ENCODE results near the gene SAV1. TPM values are rescaled to one million over a fixed set of nuclear protein-coding genes. Genes with fewer than 3 reads are reported as not detected.

The SAV1 gene
- total and polyA plus RNA-seq, 2 donors (not counting 1 experiment from before 2014, with no cell fraction given), result 22.4 to 36.1 TPM

- no peaks in the 10 kb centered on the region for H3K4me1 Mint-ChIP-seq
- no peak overlapping the region for H3K27ac Mint-ChIP-seq
- intact Hi-C loops (cut with micrococcal nuclease), result no loop called here
- Histone ChIP-seq H2AFZ (ENCODE audit: insufficient read depth, low read depth, low read length, poor library complexity, severe bottlenecking) (no peak overlapping the region), H3K4me2 (replicated peaks; ENCODE audit: low read depth, low read length, poor library complexity, severe bottlenecking) (no peak overlapping the region), H3K79me2 (ENCODE audit: control insufficient read depth, insufficient read depth, low read length) (no peaks in the 10 kb centered on the region), H3K36me3 (replicated peaks in 1 of 2; ENCODE audit: control extremely low read depth in 1 of 2, control insufficient read depth in 1 of 2, extremely low read depth in 1 of 2, insufficient read depth in 2 of 2, low read length in 1 of 2) (no peaks in the 10 kb centered on the region), H3K9me3 (ENCODE audit: control extremely low read depth in 1 of 3, control insufficient read depth in 2 of 3, insufficient read depth in 1 of 3, low read length in 2 of 3) (no peaks in the 10 kb centered on the region), H3K9ac (ENCODE audit: low read length) (no peak overlapping the region), H3K27ac (ENCODE audit: low read length in 2 of 2) (no peak overlapping the region), H3K27me3 (replicated peaks in 1 of 4; ENCODE audit: control extremely low read depth in 1 of 4, control insufficient read depth in 3 of 4, insufficient read depth in 4 of 4, low read length in 3 of 4) (no peaks in the 10 kb centered on the region), H3K4me3 (ENCODE audit: control extremely low read depth in 1 of 5, extremely low read depth in 1 of 5, insufficient read depth in 1 of 5, low read depth in 2 of 5, low read length in 4 of 5) (no peak overlapping the region), H4K20me1 (ENCODE audit: control insufficient read depth, insufficient read depth, low read length, poor library complexity, severe bottlenecking) (no peaks in the 10 kb centered on the region), H3K4me1 (ENCODE audit: control insufficient read depth in 2 of 2, insufficient read depth in 2 of 2, low read length in 2 of 2) (no peaks in the 10 kb centered on the region)
- H3K9me3 Mint-ChIP-seq (ENCODE audit: insufficient read depth), result no peaks in the 10 kb centered on the region
- no peak for DNase-seq
- H3K27me3 Mint-ChIP-seq, result no peaks in the 10 kb centered on the region
- ChIA-PET POLR2A (no interaction called here), CTCF (interaction anchor here (0.9 to 1.3 kb wide), 3 partner anchors 14 to 253 kb away, joined by 3 to 4 read pairs (median 3); no protein-coding TSS in a partner anchor)
- H3K4me3 Mint-ChIP-seq, result no peak overlapping the region
- 100% methylated on average over 2 of the region's 3 CpGs for WGBS (ENCODE audit: insufficient coverage)
- no peak for TF ChIP-seq EZH2 (IDR thresholded peaks at IDR 0.05; ENCODE audit: borderline replicate concordance, insufficient read depth, low read depth, low read length, poor library complexity, severe bottlenecking)
- TF ChIP-seq CTCF (IDR thresholded peaks at IDR 0.05), result no peak
- ATAC-seq (ENCODE audit: low read depth), result no peak
Measured at GRCh38 chr14:50607181-50607580, 60.9 kb downstream of the SAV1 start.

GRCh38 chr14:50606468-50606867 is 61.6 kb downstream of the SAV1 start:
- Mint-ChIP-seq H3K27ac (no peak overlapping the region), H3K27me3 (no peaks in the 10 kb centered on the region), H3K4me3 (no peak overlapping the region), H3K4me1 (no peaks in the 10 kb centered on the region), H3K9me3 (ENCODE audit: insufficient read depth) (no peaks in the 10 kb centered on the region)
- no peaks in the 10 kb centered on the region for H4K20me1 ChIP-seq (ENCODE audit: control insufficient read depth, insufficient read depth, low read length, poor library complexity, severe bottlenecking)
- WGBS (ENCODE audit: insufficient coverage), result 100% methylated on average over 1 of the region's 2 CpGs
- H3K9me3 ChIP-seq (ENCODE audit: control extremely low read depth in 1 of 3, control insufficient read depth in 2 of 3, insufficient read depth in 1 of 3, low read length in 2 of 3), result no peaks in the 10 kb centered on the region
- no peak overlapping the region for H3K9ac ChIP-seq (ENCODE audit: low read length)
- ATAC-seq (ENCODE audit: low read depth), result no peak
- TF ChIP-seq CTCF (IDR thresholded peaks at IDR 0.05) (no peak), EZH2 (IDR thresholded peaks at IDR 0.05; ENCODE audit: borderline replicate concordance, insufficient read depth, low read depth, low read length, poor library complexity, severe bottlenecking) (no peak)
- no peak overlapping the region for H3K27ac ChIP-seq (ENCODE audit: low read length in 2 of 2)
- CTCF ChIA-PET, result interaction anchor here (1.5 to 1.8 kb wide), 2 partner anchors 107 to 254 kb away, joined by 5 to 7 read pairs; no protein-coding TSS in a partner anchor
- H3K36me3 ChIP-seq (replicated peaks in 1 of 2; ENCODE audit: control extremely low read depth in 1 of 2, control insufficient read depth in 1 of 2, extremely low read depth in 1 of 2, insufficient read depth in 2 of 2, low read length in 1 of 2), result no peaks in the 10 kb centered on the region
- H3K4me2 ChIP-seq (replicated peaks; ENCODE audit: low read depth, low read length, poor library complexity, severe bottlenecking), result no peak overlapping the region
- no peak overlapping the region for H3K4me3 ChIP-seq (ENCODE audit: control extremely low read depth in 1 of 5, extremely low read depth in 1 of 5, insufficient read depth in 1 of 5, low read depth in 2 of 5, low read length in 4 of 5)
- H3K27me3 ChIP-seq (replicated peaks in 1 of 4; ENCODE audit: control extremely low read depth in 1 of 4, control insufficient read depth in 3 of 4, insufficient read depth in 4 of 4, low read length in 3 of 4), result no peaks in the 10 kb centered on the region
- H2AFZ ChIP-seq (ENCODE audit: insufficient read depth, low read depth, low read length, poor library complexity, severe bottlenecking), result no peak overlapping the region
- intact Hi-C loops (cut with micrococcal nuclease), result no loop called here
- POLR2A ChIA-PET, result no interaction called here
- no peak for DNase-seq
- no peaks in the 10 kb centered on the region for H3K4me1 ChIP-seq (ENCODE audit: control insufficient read depth in 2 of 2, insufficient read depth in 2 of 2, low read length in 2 of 2)
- no peaks in the 10 kb centered on the region for H3K79me2 ChIP-seq (ENCODE audit: control insufficient read depth, insufficient read depth, low read length)
